K562 (cell line): ENCODE measurements around the gene CD44. TPM values are rescaled to one million over a fixed set of nuclear protein-coding genes. Genes with fewer than 3 reads are reported as not detected.

Experiments
- polyA plus RNA-seq, 8 experiments: library from polyadenylated mRNA; depleted of rRNA in 4 of 8; stranded (reverse) in 5 of 8; unstranded in 3 of 8; fragments of >200 nt; fragmentation: Nextera tagmentation in 2 of 8; fragmentation: Illumina TruSeq in 1 of 8; extraction: Ambion mirVana in 2 of 8; extraction: Trizol in 1 of 8; gene quantifications; 2 replicates each; pipeline versions ENCODE4 v1.2.1 to v1.2.3, GENCODE V29; 2011 to 2014; ENCODE audit warnings: inconsistent platforms in 1 of 8, missing spikeins in 1 of 8
- total RNA-seq, 7 experiments: library from RNA; depleted of rRNA in 6 of 7; stranded (reverse); fragments of >200 nt in 6 of 7; fragmentation: Illumina TruSeq in 2 of 7; extraction: Trizol in 2 of 7; gene quantifications; 2 replicates each; pipeline versions ENCODE4 v1.2.1 to v1.2.3, GENCODE V29; 2011 to 2021; ENCODE audit warnings: low replicate concordance in 1 of 7

CD44 gene
- total and polyA plus RNA-seq, 9 of the 15 experiments (the other 6 are each of a cell fraction or from before 2014, with no cell fraction given) = 1.2 to 13.9 (median 3.0) TPM

Other genes starting within 250 kb of the CD44 start
- 49.8 and 63.7 TPM in 2 replicates for gene APIP, start 222.8 kb upstream of the CD44 start, total RNA-seq (2014; rRNA removed)
- 91.4 and 96.8 TPM in 2 replicates for gene APIP, start 222.8 kb upstream of the CD44 start, total RNA-seq (2014; rRNA removed; fragmentation: Illumina TruSeq; extraction: Trizol)
- gene APIP, start 222.8 kb upstream of the CD44 start, total RNA-seq (2015; rRNA removed; fragmentation: Illumina TruSeq; extraction: Trizol) = 79.7 and 92.2 TPM in 2 replicates
- gene APIP, start 222.8 kb upstream of the CD44 start, total RNA-seq (2021) = 63.8 and 67.4 TPM in 2 replicates
- gene APIP, start 222.8 kb upstream of the CD44 start, polyA plus RNA-seq (2011; rRNA removed) = 49.5 and 65.7 TPM in 2 replicates
- gene APIP, start 222.8 kb upstream of the CD44 start, polyA plus RNA-seq (2014; fragmentation: Illumina TruSeq; extraction: Trizol) = 66.0 and 76.7 TPM in 2 replicates
- 100 to 1,000 TPM; 100 to 110 TPM for gene APIP, start 222.8 kb upstream of the CD44 start, polyA plus RNA-seq (2014; fragmentation: Nextera tagmentation; extraction: Ambion mirVana)
- gene APIP, start 222.8 kb upstream of the CD44 start, polyA plus RNA-seq (2014; rRNA removed) = 80.3 and 82.8 TPM in 2 replicates
- 23.7 and 28.4 TPM in 2 replicates for gene PDHX, start 222.6 kb upstream of the CD44 start, total RNA-seq (2014; rRNA removed)
- gene PDHX, start 222.6 kb upstream of the CD44 start, total RNA-seq (2014; rRNA removed; fragmentation: Illumina TruSeq; extraction: Trizol) = 41.3 and 47.6 TPM in 2 replicates
- 38.5 and 38.9 TPM in 2 replicates for gene PDHX, start 222.6 kb upstream of the CD44 start, total RNA-seq (2015; rRNA removed; fragmentation: Illumina TruSeq; extraction: Trizol)
- 35.0 and 41.3 TPM in 2 replicates for gene PDHX, start 222.6 kb upstream of the CD44 start, total RNA-seq (2021)
- 27.5 and 32.9 TPM in 2 replicates for gene PDHX, start 222.6 kb upstream of the CD44 start, polyA plus RNA-seq (2011; rRNA removed)
- gene PDHX, start 222.6 kb upstream of the CD44 start, polyA plus RNA-seq (2014; fragmentation: Illumina TruSeq; extraction: Trizol) = 37.9 and 43.5 TPM in 2 replicates
- 10 to 100 TPM; 20.8 to 31.2 TPM for gene PDHX, start 222.6 kb upstream of the CD44 start, polyA plus RNA-seq (2014; fragmentation: Nextera tagmentation; extraction: Ambion mirVana)
- gene PDHX, start 222.6 kb upstream of the CD44 start, polyA plus RNA-seq (2014; rRNA removed) = 21.6 and 24.0 TPM in 2 replicates